Psoas muscle (tissue), 8 donors: Measurements from ENCODE around the gene FOXJ1. TPM values are rescaled to one million over a fixed set of nuclear protein-coding genes. Genes with fewer than 3 reads are reported as not detected.

Source experiments
- ATAC-seq, 4 donors: fragments of 200-7000 bp; cut with Tn5 transposase; one replicate each; pipeline ENCODE4 v1.9.1; 2020; ENCODE audit warnings: moderate library complexity in 3 of 4, mild to moderate bottlenecking in 2 of 4
- DNase-seq, 2 donors: peaks; one replicate each; pipeline ENCODE4 v3.0.0-alpha.2; 2020
- H3K27ac ChIP-seq: fragments of 200-600 bp; one replicate; pipeline ENCODE4 v1.8.0; 2022
- H3K27me3 ChIP-seq, 3 donors: fragments of 200-600 bp in 1 of 3; one replicate each; pipeline versions ENCODE4 v1.6.1 to v1.8.0; 2013 to 2022; ENCODE audit warnings: low read length in 2 of 3, mild to moderate bottlenecking in 2 of 3, moderate library complexity in 1 of 3; ENCODE audit not compliant: insufficient read depth in 3 of 3
- H3K36me3 ChIP-seq, 2 donors: fragments of 200-600 bp in 1 of 2; one replicate each; pipeline versions ENCODE4 v1.6.1 to v1.8.0; 2013 to 2022; ENCODE audit warnings: low read depth in 1 of 2, mild to moderate bottlenecking in 1 of 2, moderate library complexity in 1 of 2; ENCODE audit not compliant: insufficient read depth in 1 of 2
- H3K4me1 ChIP-seq: fragments of 200-600 bp; one replicate; pipeline ENCODE4 v1.8.0; 2022
- H3K4me3 ChIP-seq: fragments of 200-600 bp; one replicate; pipeline ENCODE4 v1.8.0; 2022; ENCODE audit warnings: mild to moderate bottlenecking
- H3K9me3 ChIP-seq: fragments of 200-600 bp; one replicate; pipeline ENCODE4 v1.8.0; 2022
- CTCF ChIP-seq: fragments of 200-600 bp; IDR thresholded peaks from one replicate; pipeline ENCODE4 v1.8.0; 2022; ENCODE audit warnings: antibody characterized with exemption
- WGBS, 3 donors: extraction: QIAGEN DNeasy Blood & Tissue Kit; methylation state at CpG; one replicate each; pipeline versions ENCODE4 v1.1.6 to v1.1.7; 2013; 5-methylcytosine and 5-hydroxymethylcytosine counted together
- intact Hi-C, 2 donors: fragments of 100-400 bp; cut with DNase I; formaldehyde crosslinking; loops; one replicate each; pipeline versions ENCODE4 v1.11.0 to v1.14.2; 2022
- polyA plus RNA-seq, 3 donors: library from polyadenylated mRNA; stranded (reverse); fragments of 200-250 nt; gene quantifications; one replicate each; pipeline ENCODE4 v1.2.3, GENCODE V29; 2013
- total RNA-seq, 4 donors: library from RNA; stranded (reverse); fragmentation: NEBNext Ultra II Directional in 2 of 4; extraction: Animal tissue kit (Norgen Biotek cat#: 25700) in 2 of 4; gene quantifications; one replicate each; pipeline versions ENCODE4 v1.2.1 to v1.2.4, GENCODE V29; 2021 to 2023
- donor health status: healthy with polysubstance abuse.
- donor health status: DM: no; HTN: no; CAD: no; lungs with moderate emphysema.
- donor health status: Bipolar disorder and iron deficiency.
- donor health status: healthy.
- donor health status: DM: yes; HTN: yes; CAD: no.
- donor health status: DM: no; HTN: no; CAD: no.
- donor health status: DM: no; HTN: no; CAD: no.
- donor health status: DM: yes; HTN: yes; CAD: no.

The FOXJ1 gene
- total and polyA plus RNA-seq, 7 donors, result 0.07 to 0.15 (median 0.11) TPM; not detected in 2

- Histone ChIP-seq H3K4me1 (no peaks in the 10 kb centered on the region), H3K27ac (no peak overlapping the region), H3K4me3 (no peak overlapping the region), H3K9me3 (no peaks in the 10 kb centered on the region), H3K27me3 (no peaks in the 10 kb centered on the region), H3K36me3 (peaks cover 5 to 98% of the 10 kb centered on the region in 2 donors)
- DNase-seq (no peak), ATAC-seq (no peak)
- intact Hi-C loops, result no loop called here
- TF ChIP-seq CTCF, result no peak
- 85 to 90% (median 87%) methylated on average over 27 to 32 of the region's 32 CpGs for WGBS, 3 donors
Measured at GRCh38 chr17:76089680-76090516, 51.1 kb downstream of the FOXJ1 start.

GRCh38 chr17:76088868-76089576 is 52.0 kb downstream of the FOXJ1 start:
- ATAC-seq, result no peak
- intact Hi-C loops, result no loop called here
- 87 to 92% (median 87%) methylated on average over 25 of the region's 25 CpGs for WGBS, 3 donors

GRCh38 chr17:76088041-76088867 is 52.8 kb downstream of the FOXJ1 start:
- 89 to 93% (median 91%) methylated on average over 24 to 25 of the region's 25 CpGs for WGBS, 3 donors
- peaks cover 5 to 98% of the 10 kb centered on the region in 2 donors for H3K36me3 ChIP-seq
- no peak for DNase-seq
- no peaks in the 10 kb centered on the region for H3K9me3 ChIP-seq
- no peak for ATAC-seq
- intact Hi-C loops, result no loop called here
- H3K27me3 ChIP-seq, result no peaks in the 10 kb centered on the region
- no peak for TF ChIP-seq CTCF
- H3K27ac ChIP-seq, result no peak overlapping the region
- H3K4me1 ChIP-seq, result no peaks in the 10 kb centered on the region
- H3K4me3 ChIP-seq, result no peak overlapping the region

More at GRCh38 chr17:76088868-76089576, 52.0 kb downstream of the FOXJ1 start:
- H3K27ac ChIP-seq, result no peak overlapping the region
- no peaks in the 10 kb centered on the region for H3K27me3 ChIP-seq
- DNase-seq, result no peak
- H3K36me3 ChIP-seq, result peaks cover 5 to 98% of the 10 kb centered on the region in 2 donors
- no peaks in the 10 kb centered on the region for H3K4me1 ChIP-seq
- H3K4me3 ChIP-seq, result no peak overlapping the region
- no peaks in the 10 kb centered on the region for H3K9me3 ChIP-seq
- no peak for TF ChIP-seq CTCF

- 83 to 93% (median 88%) methylated on average over 8 to 11 of the region's 11 CpGs for WGBS, 3 donors
- no peak overlapping the region for H3K4me3 ChIP-seq
- H3K36me3 ChIP-seq, result peaks cover 5 to 98% of the 10 kb centered on the region in 2 donors
- no peaks in the 10 kb centered on the region for H3K9me3 ChIP-seq
- intact Hi-C loops, result no loop called here
- DNase-seq, result no peak
- no peak for ATAC-seq
- H3K27ac ChIP-seq, result no peak overlapping the region
- no peaks in the 10 kb centered on the region for H3K4me1 ChIP-seq
- no peaks in the 10 kb centered on the region for H3K27me3 ChIP-seq
- TF ChIP-seq CTCF, result no peak
Measured at GRCh38 chr17:76087531-76087930, 53.5 kb downstream of the FOXJ1 start.
